K562 (cell line): ENCODE data around the gene SLC16A5. TPM values are rescaled to one million over a fixed set of nuclear protein-coding genes. Genes with fewer than 3 reads are reported as not detected.

Experiments
- BDP1 ChIP-seq: IDR thresholded peaks from 3 replicates; pipeline ENCODE4 v1.6.1; 2011; ENCODE audit not compliant: insufficient read length, insufficient read depth
- FOXA1 ChIP-seq: fragments of 450-650 bp; IDR thresholded peaks from 2 replicates; pipeline ENCODE4 v1.6.1; 2016; ENCODE audit warnings: mild to moderate bottlenecking, borderline replicate concordance
- FOXJ3 ChIP-seq: sonication (generic); formaldehyde crosslinking; IDR thresholded peaks from 2 replicates; pipeline ENCODE4 v1.4.0; 2020; ENCODE audit warnings: mild to moderate bottlenecking, missing genetic modification reagents
- FOXM1 ChIP-seq, 2 experiments: fragments of 450-650 bp in 1 of 2; sonication (generic) in 1 of 2; formaldehyde crosslinking in 1 of 2; IDR thresholded peaks; 2 replicates each; pipeline versions ENCODE4 v1.6.1 to v1.9.0; 2017 to 2022; ENCODE audit warnings: low read depth in 2 of 2, mild to moderate bottlenecking in 2 of 2, missing genetic modification reagents in 1 of 2, moderate library complexity in 1 of 2
- FUS ChIP-seq: fragments of 200-400 bp; formaldehyde crosslinking; optimal IDR thresholded peaks from 2 replicates; pipeline ENCODE3; 2017; ENCODE audit warnings: low read depth, low read length
- HES1 ChIP-seq: fragments of 450-650 bp; IDR thresholded peaks from 2 replicates; pipeline ENCODE4 v1.6.1; 2016; ENCODE audit warnings: low read depth, mild to moderate bottlenecking, moderate library complexity
- HEY1 ChIP-seq: fragments of 250-450 bp; sonication (Bioruptor Pico); IDR thresholded peaks from 2 replicates; pipeline ENCODE4 v1.5.0; 2020; ENCODE audit warnings: mild to moderate bottlenecking, moderate library complexity, borderline replicate concordance
- HOXB6 ChIP-seq: fragments of 250-450 bp; sonication (Bioruptor Pico); IDR thresholded peaks from 2 replicates; pipeline ENCODE4 v1.5.1; 2022; ENCODE audit warnings: mild to moderate bottlenecking, borderline replicate concordance
- ILF3 ChIP-seq: fragments of 450-650 bp; IDR thresholded peaks from 2 replicates; pipeline ENCODE4 v1.6.1; 2018; ENCODE audit warnings: antibody characterized with exemption, mild to moderate bottlenecking, moderate library complexity, borderline replicate concordance
- KLF10 ChIP-seq: fragments of 250-450 bp; sonication (Bioruptor Pico); IDR thresholded peaks from 2 replicates; pipeline ENCODE4 v1.6.1; 2021; ENCODE audit warnings: matching md5 sums
- KLF13 ChIP-seq: fragments of 450-650 bp; IDR thresholded peaks from 2 replicates; pipeline ENCODE4 v1.6.1; 2016; ENCODE audit warnings: missing genetic modification characterization, low read depth, mild to moderate bottlenecking, missing compliant biosample characterization, moderate library complexity, borderline replicate concordance
- MYBL2 ChIP-seq, 2 experiments: fragments of 450-650 bp in 1 of 2; sonication (generic) in 1 of 2; formaldehyde crosslinking in 1 of 2; IDR thresholded peaks; 2 replicates each; pipeline versions ENCODE4 v1.6.1 to v1.8.1; 2017 to 2022; ENCODE audit warnings: borderline replicate concordance in 1 of 2, inconsistent platforms in 1 of 2, low read depth in 1 of 2, mild to moderate bottlenecking in 1 of 2, missing genetic modification reagents in 1 of 2, moderate library complexity in 1 of 2
- POLR2AphosphoS2 ChIP-seq: IDR thresholded peaks from 2 replicates; pipeline ENCODE4 v1.6.1; 2012; ENCODE audit warnings: low read length, improper control_type of control experiment
- TAL1 ChIP-seq: fragments of 450-650 bp; IDR thresholded peaks from 2 replicates; pipeline ENCODE4 v1.6.1; 2016; ENCODE audit warnings: mild to moderate bottlenecking
- TEAD4 ChIP-seq, 2 experiments: sonication (generic) in 1 of 2; formaldehyde crosslinking in 1 of 2; IDR thresholded peaks; 2 replicates each; pipeline versions ENCODE4 v1.6.1 to v1.8.0; 2012 to 2022; ENCODE audit warnings: borderline replicate concordance in 1 of 2, inconsistent platforms in 1 of 2, low read length in 1 of 2, mild to moderate bottlenecking in 1 of 2, missing genetic modification reagents in 1 of 2
- USF2 ChIP-seq: sonication (generic); formaldehyde crosslinking; IDR thresholded peaks from 2 replicates; pipeline ENCODE4 v1.5.0; 2020; ENCODE audit warnings: missing genetic modification reagents
- ZBTB1 ChIP-seq: sonication (generic); formaldehyde crosslinking; IDR thresholded peaks from 2 replicates; pipeline ENCODE4 v1.8.1; 2023; ENCODE audit warnings: missing genetic modification reagents, low read depth, mild to moderate bottlenecking, borderline replicate concordance
- ZBTB43 ChIP-seq: sonication (generic); formaldehyde crosslinking; IDR thresholded peaks from 2 replicates; pipeline ENCODE4 v1.8.0; 2023; ENCODE audit warnings: mild to moderate bottlenecking, missing genetic modification reagents
- ZNF277 ChIP-seq: fragments of 250-450 bp; sonication (Bioruptor Pico); IDR thresholded peaks from 2 replicates; pipeline ENCODE4 v1.8.0; 2022; ENCODE audit warnings: inconsistent platforms, mild to moderate bottlenecking, moderate library complexity, borderline replicate concordance
- ZNF57 ChIP-seq: fragments of 450-650 bp; formaldehyde crosslinking; IDR thresholded peaks from 2 replicates; pipeline ENCODE4 v1.4.0; 2020; ENCODE audit warnings: mild to moderate bottlenecking, moderate library complexity
- ZNF76 ChIP-seq: fragments of 250-450 bp; sonication (Bioruptor Pico); IDR thresholded peaks from 2 replicates; pipeline ENCODE4 v1.4.0; 2020; ENCODE audit warnings: mild to moderate bottlenecking, moderate library complexity, borderline replicate concordance
- polyA plus RNA-seq, 8 experiments: library from polyadenylated mRNA; depleted of rRNA in 4 of 8; stranded (reverse) in 5 of 8; unstranded in 3 of 8; fragments of >200 nt; fragmentation: Nextera tagmentation in 2 of 8; fragmentation: Illumina TruSeq in 1 of 8; extraction: Ambion mirVana in 2 of 8; extraction: Trizol in 1 of 8; gene quantifications; 2 replicates each; pipeline versions ENCODE4 v1.2.1 to v1.2.3, GENCODE V29; 2011 to 2014; ENCODE audit warnings: inconsistent platforms in 1 of 8, missing spikeins in 1 of 8
- total RNA-seq, 7 experiments: library from RNA; depleted of rRNA in 6 of 7; stranded (reverse); fragments of >200 nt in 6 of 7; fragmentation: Illumina TruSeq in 2 of 7; extraction: Trizol in 2 of 7; gene quantifications; 2 replicates each; pipeline versions ENCODE4 v1.2.1 to v1.2.3, GENCODE V29; 2011 to 2021; ENCODE audit warnings: low replicate concordance in 1 of 7

SLC16A5 gene
- total and polyA plus RNA-seq, 9 of the 15 experiments (the other 6 are each of a cell fraction or from before 2014, with no cell fraction given): 0.06 to 2.6 (median 0.91) TPM

GRCh38 chr17:75046407-75047289 is 41.1 kb upstream of the SLC16A5 start, which contains the start of the genes ATP5PD and KCTD2 (continued):
- TF ChIP-seq ZNF57 (CRISPR knock-in tag): no peak
- no peak for TF ChIP-seq BDP1
- no peak for TF ChIP-seq KLF13
- no peak; the same call in 1 of the 2 replicates for TF ChIP-seq ZBTB1
- no peak for TF ChIP-seq KLF10 (CRISPR knock-in tag)
- no peak for TF ChIP-seq FUS
- no peak for TF ChIP-seq TEAD4 (IDR thresholded peaks at IDR 0.05; ENCODE audit: low read length)
- no peak for TF ChIP-seq TEAD4 (CRISPR knock-in tag; IDR thresholded peaks at IDR 0.05; ENCODE audit: borderline replicate concordance)
- no peak for TF ChIP-seq USF2 (CRISPR knock-in tag)
- TF ChIP-seq HEY1 (CRISPR knock-in tag): no peak
- no peak for TF ChIP-seq MYBL2 (IDR thresholded peaks at IDR 0.05; ENCODE audit: low read depth)
- TF ChIP-seq MYBL2 (CRISPR knock-in tag; IDR thresholded peaks at IDR 0.05; ENCODE audit: borderline replicate concordance): no peak
- TF ChIP-seq ILF3: 0 out of 2 replicates have a peak, but pooled peaks have one; percentile 35
- TF ChIP-seq FOXJ3 (CRISPR knock-in tag): no peak
- no peak for TF ChIP-seq ZNF277 (CRISPR knock-in tag)
- no peak for TF ChIP-seq FOXA1
- no peak for TF ChIP-seq TAL1
- peak; percentile 50; the same call in 1 of the 2 replicates for TF ChIP-seq ZNF76 (CRISPR knock-in tag)
- no peak for TF ChIP-seq FOXM1 (IDR thresholded peaks at IDR 0.05; ENCODE audit: low read depth)
- peak; percentile 70 for TF ChIP-seq FOXM1 (CRISPR knock-in tag; IDR thresholded peaks at IDR 0.05; ENCODE audit: low read depth)
- no peak for TF ChIP-seq HES1
- no peak for TF ChIP-seq HOXB6
- peak; percentile 61; the same call in 1 of the 2 replicates for TF ChIP-seq ZBTB43 (CRISPR knock-in tag)
- TF ChIP-seq POLR2AphosphoS2: peak; percentile 74; the same call in 1 of the 2 replicates
